GM19438 (cell line): ENCODE measurements around the gene REXO4.

Source experiments
- ATAC-seq: cut with Tn5 transposase; IDR thresholded peaks from one replicate; pipeline ENCODE4 v1.9.1; 2021; ENCODE audit warnings: low read depth; ENCODE audit not compliant: unreplicated experiment

Gene REXO4

GRCh38 chr9:133417541-133418461 lies at the start of gene REXO4:
Gene REXO4 (minus strand): TSS chr9:133418010. CDS start chr9:133417844, 166 bp downstream.
- peak; percentile 82 for ATAC-seq

GRCh38 chr9:133467101-133467500 lies 49.3 kb upstream of the REXO4 start:
- ATAC-seq = no peak

GRCh38 chr9:133465984-133466383 lies 48.2 kb upstream of the REXO4 start:
- no peak for ATAC-seq

- ATAC-seq = no peak
Measured at GRCh38 chr9:133464638-133465037, 46.8 kb upstream of the REXO4 start.

- no peak for ATAC-seq
Measured at GRCh38 chr9:133463864-133464615, 46.2 kb upstream of the REXO4 start.

- no peak for ATAC-seq
Measured at GRCh38 chr9:133463234-133463863, 45.5 kb upstream of the REXO4 start.

- no peak for ATAC-seq
Measured at GRCh38 chr9:133461975-133462374, 44.2 kb upstream of the REXO4 start.

GRCh38 chr9:133460405-133461175 lies 42.8 kb upstream of the REXO4 start:
- ATAC-seq = peak; percentile 19

- ATAC-seq = peak; percentile 72
Measured at GRCh38 chr9:133459476-133460404, 41.9 kb upstream of the REXO4 start, which contains the start of gene CACFD1. Gene CACFD1 (plus strand): TSS chr9:133459978. CDS start chr9:133460067, 89 bp downstream.

GRCh38 chr9:133458643-133459312 lies 41.0 kb upstream of the REXO4 start:
- ATAC-seq = no peak

- no peak for ATAC-seq
Measured at GRCh38 chr9:133457748-133458147, 39.9 kb upstream of the REXO4 start.

GRCh38 chr9:133457233-133457632 lies 39.4 kb upstream of the REXO4 start:
- no peak for ATAC-seq

GRCh38 chr9:133456409-133456808 lies 38.6 kb upstream of the REXO4 start:
- no peak for ATAC-seq

- ATAC-seq = no peak
Measured at GRCh38 chr9:133455936-133456335, 38.1 kb upstream of the REXO4 start.

- no peak for ATAC-seq
Measured at GRCh38 chr9:133454943-133455673, 37.3 kb upstream of the REXO4 start.

- ATAC-seq = no peak
Measured at GRCh38 chr9:133454325-133454724, 36.5 kb upstream of the REXO4 start.

- ATAC-seq = no peak
Measured at GRCh38 chr9:133453651-133454050, 35.8 kb upstream of the REXO4 start.

- no peak for ATAC-seq
Measured at GRCh38 chr9:133452562-133452961, 34.8 kb upstream of the REXO4 start.
